Measurements from ENCODE around the gene CALM1.
A peak's percentile ranks its signal among the peaks of the same experiment; 100 is the strongest.

CALM1 gene

GRCh38 chr14:90396341-90397339, at the start of gene CALM1:
Gene CALM1 (plus strand): TSS chr14:90397029. CDS start chr14:90397231, 202 bp downstream.
- peak; percentile 94 for DNase-seq

GRCh38 chr14:90348270-90348669, 48.6 kb upstream of the CALM1 start:
- DNase-seq, result no peak

- no peak for DNase-seq
Observed at GRCh38 chr14:90349739-90350138, 47.1 kb upstream of the CALM1 start.

GRCh38 chr14:90354551-90355298, 42.1 kb upstream of the CALM1 start:
- DNase-seq, result no peak

GRCh38 chr14:90355540-90356518, 41.0 kb upstream of the CALM1 start:
- no peak for DNase-seq

GRCh38 chr14:90356925-90357324, 39.9 kb upstream of the CALM1 start:
- DNase-seq, result no peak

GRCh38 chr14:90358359-90358758, 38.5 kb upstream of the CALM1 start:
- no peak for DNase-seq

GRCh38 chr14:90361865-90362557, 34.8 kb upstream of the CALM1 start:
- no peak for DNase-seq

GRCh38 chr14:90362558-90362896, 34.3 kb upstream of the CALM1 start:
- no peak for DNase-seq

- no peak for DNase-seq
Observed at GRCh38 chr14:90368946-90369721, 27.7 kb upstream of the CALM1 start.

GRCh38 chr14:90373887-90374286, 22.9 kb upstream of the CALM1 start:
- no peak for DNase-seq

- no peak for DNase-seq
Observed at GRCh38 chr14:90374813-90375212, 22.0 kb upstream of the CALM1 start.

- no peak for DNase-seq
Observed at GRCh38 chr14:90375934-90376333, 20.9 kb upstream of the CALM1 start.

- DNase-seq, result no peak
Observed at GRCh38 chr14:90378249-90378648, 18.6 kb upstream of the CALM1 start.

- no peak for DNase-seq
Observed at GRCh38 chr14:90379106-90379505, 17.7 kb upstream of the CALM1 start.

GRCh38 chr14:90381011-90381786, 15.6 kb upstream of the CALM1 start:
- DNase-seq, result no peak

GRCh38 chr14:90381999-90382451, 14.8 kb upstream of the CALM1 start:
- no peak for DNase-seq

- DNase-seq, result peak; percentile 77
Observed at GRCh38 chr14:90382491-90383125, 14.2 kb upstream of the CALM1 start.

- DNase-seq, result peak; percentile 98
Observed at GRCh38 chr14:90383126-90383730, 13.6 kb upstream of the CALM1 start.
